K562 (cell line): ENCODE data around the gene EEFSEC. TPM values are rescaled to one million over a fixed set of nuclear protein-coding genes. Genes with fewer than 3 reads are reported as not detected.

Source experiments
- BDP1 ChIP-seq: IDR thresholded peaks from 3 replicates; pipeline ENCODE4 v1.6.1; 2011; ENCODE audit not compliant: insufficient read length, insufficient read depth
- BRCA1 ChIP-seq, 2 experiments: fragments of 450-650 bp in 1 of 2; sonication (generic) in 1 of 2; formaldehyde crosslinking in 1 of 2; IDR thresholded peaks; 2 replicates each; pipeline versions ENCODE4 v1.5.0 to v1.6.1; 2017 to 2020; ENCODE audit warnings: mild to moderate bottlenecking in 1 of 2, missing genetic modification reagents in 1 of 2
- CXXC5 ChIP-seq: fragments of 250-450 bp; sonication (Bioruptor Pico); IDR thresholded peaks from 2 replicates; pipeline ENCODE4 v1.8.0; 2022; ENCODE audit warnings: inconsistent platforms, mild to moderate bottlenecking, moderate library complexity
- FUS ChIP-seq: fragments of 200-400 bp; formaldehyde crosslinking; optimal IDR thresholded peaks from 2 replicates; pipeline ENCODE3; 2017; ENCODE audit warnings: low read depth, low read length
- IRF2 ChIP-seq: sonication (generic); formaldehyde crosslinking; IDR thresholded peaks from 2 replicates; pipeline ENCODE4 v1.8.1; 2022; ENCODE audit warnings: mild to moderate bottlenecking, missing genetic modification reagents
- KLF6 ChIP-seq: fragments of 250-450 bp; sonication (Bioruptor Pico); IDR thresholded peaks from 2 replicates; pipeline ENCODE4 v1.4.0; 2020; ENCODE audit warnings: mild to moderate bottlenecking, moderate library complexity, borderline replicate concordance
- RAD51 ChIP-seq: fragments of 450-650 bp; IDR thresholded peaks from 2 replicates; pipeline ENCODE4 v1.7.1; 2016; ENCODE audit warnings: low read depth, mild to moderate bottlenecking, borderline replicate concordance
- RHOXF2B ChIP-seq: fragments of 250-450 bp; sonication (Bioruptor Pico); conservative IDR thresholded peaks from 2 replicates; pipeline ENCODE4 v1.5.1; 2021
- TAF1 ChIP-seq: IDR thresholded peaks from 2 replicates; pipeline ENCODE4 v1.6.1; 2011; ENCODE audit warnings: mild to moderate bottlenecking, low read length, moderate library complexity; ENCODE audit not compliant: insufficient read depth, control insufficient read depth, severe bottlenecking; ENCODE audit errors: extremely low read depth
- TRIM24 ChIP-seq, 2 experiments: fragments of 450-650 bp; IDR thresholded peaks; 2 replicates each; pipeline ENCODE4 v1.6.1; 2016
- ZNF174 ChIP-seq: fragments of 250-450 bp; sonication (Bioruptor Pico); IDR thresholded peaks from 2 replicates; pipeline ENCODE4 v1.4.0; 2020; ENCODE audit warnings: mild to moderate bottlenecking
- ZNF766 ChIP-seq: fragments of 200-800 bp; sonication (Bioruptor generic); conservative IDR thresholded peaks from 2 replicates; pipeline ENCODE4 v1.6.1; 2016; ENCODE audit warnings: missing genetic modification characterization, missing compliant biosample characterization
- polyA plus RNA-seq, 8 experiments: library from polyadenylated mRNA; depleted of rRNA in 4 of 8; stranded (reverse) in 5 of 8; unstranded in 3 of 8; fragments of >200 nt; fragmentation: Nextera tagmentation in 2 of 8; fragmentation: Illumina TruSeq in 1 of 8; extraction: Ambion mirVana in 2 of 8; extraction: Trizol in 1 of 8; gene quantifications; 2 replicates each; pipeline versions ENCODE4 v1.2.1 to v1.2.3, GENCODE V29; 2011 to 2014; ENCODE audit warnings: inconsistent platforms in 1 of 8, missing spikeins in 1 of 8
- total RNA-seq, 7 experiments: library from RNA; depleted of rRNA in 6 of 7; stranded (reverse); fragments of >200 nt in 6 of 7; fragmentation: Illumina TruSeq in 2 of 7; extraction: Trizol in 2 of 7; gene quantifications; 2 replicates each; pipeline versions ENCODE4 v1.2.1 to v1.2.3, GENCODE V29; 2011 to 2021; ENCODE audit warnings: low replicate concordance in 1 of 7
- TF ChIP-seq, protein P1 (sequence below): sonication (generic); formaldehyde crosslinking; IDR thresholded peaks from 2 replicates; pipeline ENCODE4 v1.8.0; 2022; ENCODE audit warnings: mild to moderate bottlenecking, missing genetic modification reagents
- TF ChIP-seq, protein P2 (sequence below): fragments of 450-650 bp; formaldehyde crosslinking; IDR thresholded peaks from 2 replicates; pipeline ENCODE4 v1.4.0; 2020; ENCODE audit warnings: mild to moderate bottlenecking, moderate library complexity
- TF ChIP-seq, protein P3 (sequence below): fragments of 450-650 bp; IDR thresholded peaks from 2 replicates; pipeline ENCODE4 v1.6.1; 2016; ENCODE audit warnings: low read depth

The EEFSEC gene
- total and polyA plus RNA-seq, 9 of the 15 experiments (the other 6 are each of a cell fraction or from before 2014, with no cell fraction given), result 0.35 to 11.8 (median 7.7) TPM

DNA sequence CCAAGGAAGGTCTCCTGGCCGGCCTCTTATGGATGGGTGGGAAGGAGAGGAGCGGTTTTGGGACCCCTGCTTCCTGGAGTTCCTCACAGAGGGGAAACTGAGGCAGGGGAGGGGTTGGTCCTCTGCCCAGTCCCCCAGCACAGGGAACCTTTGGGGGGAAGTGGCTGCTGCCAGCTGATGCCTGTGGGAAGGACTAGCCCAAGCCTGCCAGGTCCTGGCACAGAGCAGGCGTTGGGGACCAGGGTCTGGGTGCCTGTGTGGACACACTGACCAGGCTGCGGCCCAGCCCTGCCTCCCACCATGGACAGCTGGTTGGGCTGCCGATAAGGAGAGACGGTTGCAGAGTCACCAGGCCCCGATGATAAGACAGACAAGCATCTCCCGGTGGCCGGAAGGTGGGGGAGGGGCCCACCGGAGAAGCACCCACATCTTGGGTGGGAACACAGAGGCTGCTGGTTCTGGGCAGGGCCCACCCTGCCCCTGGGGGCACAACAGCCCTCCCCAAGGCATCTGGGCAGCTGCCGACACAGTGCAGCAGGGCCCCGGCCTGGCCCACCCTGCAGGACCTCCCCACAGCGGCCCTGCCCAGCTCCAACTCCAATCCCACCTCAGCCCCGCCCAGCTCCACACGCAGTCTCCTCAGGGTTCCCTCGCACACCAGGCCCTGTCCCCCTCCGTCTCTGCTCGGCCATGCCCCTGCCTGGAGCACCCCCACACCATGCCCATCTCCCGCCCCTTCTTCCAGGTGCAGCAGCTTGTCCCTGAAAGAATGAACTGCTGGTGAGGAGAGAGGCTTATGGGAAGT, 262.7 kb downstream of the EEFSEC start (continued):
- TF ChIP-seq ZNF766 (CRISPR knock-in tag) (peak; percentile 13), TRIM24 (IDR thresholded peaks at IDR 0.05) (peak; percentile 83 to 88), RHOXF2B (CRISPR knock-in tag) (0 out of 2 replicates have a peak, but pooled peaks have one; percentile 12), CXXC5 (CRISPR knock-in tag) (peak; percentile 90), TAF1 (peak; percentile 43), IRF2 (CRISPR knock-in tag) (no peak), RAD51 (peak; percentile 10; the same call in 1 of the 2 replicates), FUS (no peak), BRCA1 (IDR thresholded peaks at IDR 0.05) (no peak), BRCA1 (CRISPR knock-in tag; IDR thresholded peaks at IDR 0.05) (no peak), ZNF174 (CRISPR knock-in tag) (no peak), KLF6 (CRISPR knock-in tag) (peak; percentile 87; the same call in 1 of the 2 replicates), BDP1 (no peak)
- TF ChIP-seq, protein P1, sequence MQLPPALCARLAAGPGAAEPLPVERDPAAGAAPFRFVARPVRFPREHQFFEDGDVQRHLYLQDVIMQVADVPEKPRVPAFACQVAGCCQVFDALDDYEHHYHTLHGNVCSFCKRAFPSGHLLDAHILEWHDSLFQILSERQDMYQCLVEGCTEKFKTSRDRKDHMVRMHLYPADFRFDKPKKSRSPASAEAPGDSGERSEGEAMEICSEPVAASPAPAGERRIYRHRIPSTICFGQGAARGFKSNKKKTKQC, result no peak
- TF ChIP-seq, protein P2, sequence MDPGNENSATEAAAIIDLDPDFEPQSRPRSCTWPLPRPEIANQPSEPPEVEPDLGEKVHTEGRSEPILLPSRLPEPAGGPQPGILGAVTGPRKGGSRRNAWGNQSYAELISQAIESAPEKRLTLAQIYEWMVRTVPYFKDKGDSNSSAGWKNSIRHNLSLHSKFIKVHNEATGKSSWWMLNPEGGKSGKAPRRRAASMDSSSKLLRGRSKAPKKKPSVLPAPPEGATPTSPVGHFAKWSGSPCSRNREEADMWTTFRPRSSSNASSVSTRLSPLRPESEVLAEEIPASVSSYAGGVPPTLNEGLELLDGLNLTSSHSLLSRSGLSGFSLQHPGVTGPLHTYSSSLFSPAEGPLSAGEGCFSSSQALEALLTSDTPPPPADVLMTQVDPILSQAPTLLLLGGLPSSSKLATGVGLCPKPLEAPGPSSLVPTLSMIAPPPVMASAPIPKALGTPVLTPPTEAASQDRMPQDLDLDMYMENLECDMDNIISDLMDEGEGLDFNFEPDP (CRISPR knock-in tag), result peak; percentile 59
- TF ChIP-seq, protein P3, sequence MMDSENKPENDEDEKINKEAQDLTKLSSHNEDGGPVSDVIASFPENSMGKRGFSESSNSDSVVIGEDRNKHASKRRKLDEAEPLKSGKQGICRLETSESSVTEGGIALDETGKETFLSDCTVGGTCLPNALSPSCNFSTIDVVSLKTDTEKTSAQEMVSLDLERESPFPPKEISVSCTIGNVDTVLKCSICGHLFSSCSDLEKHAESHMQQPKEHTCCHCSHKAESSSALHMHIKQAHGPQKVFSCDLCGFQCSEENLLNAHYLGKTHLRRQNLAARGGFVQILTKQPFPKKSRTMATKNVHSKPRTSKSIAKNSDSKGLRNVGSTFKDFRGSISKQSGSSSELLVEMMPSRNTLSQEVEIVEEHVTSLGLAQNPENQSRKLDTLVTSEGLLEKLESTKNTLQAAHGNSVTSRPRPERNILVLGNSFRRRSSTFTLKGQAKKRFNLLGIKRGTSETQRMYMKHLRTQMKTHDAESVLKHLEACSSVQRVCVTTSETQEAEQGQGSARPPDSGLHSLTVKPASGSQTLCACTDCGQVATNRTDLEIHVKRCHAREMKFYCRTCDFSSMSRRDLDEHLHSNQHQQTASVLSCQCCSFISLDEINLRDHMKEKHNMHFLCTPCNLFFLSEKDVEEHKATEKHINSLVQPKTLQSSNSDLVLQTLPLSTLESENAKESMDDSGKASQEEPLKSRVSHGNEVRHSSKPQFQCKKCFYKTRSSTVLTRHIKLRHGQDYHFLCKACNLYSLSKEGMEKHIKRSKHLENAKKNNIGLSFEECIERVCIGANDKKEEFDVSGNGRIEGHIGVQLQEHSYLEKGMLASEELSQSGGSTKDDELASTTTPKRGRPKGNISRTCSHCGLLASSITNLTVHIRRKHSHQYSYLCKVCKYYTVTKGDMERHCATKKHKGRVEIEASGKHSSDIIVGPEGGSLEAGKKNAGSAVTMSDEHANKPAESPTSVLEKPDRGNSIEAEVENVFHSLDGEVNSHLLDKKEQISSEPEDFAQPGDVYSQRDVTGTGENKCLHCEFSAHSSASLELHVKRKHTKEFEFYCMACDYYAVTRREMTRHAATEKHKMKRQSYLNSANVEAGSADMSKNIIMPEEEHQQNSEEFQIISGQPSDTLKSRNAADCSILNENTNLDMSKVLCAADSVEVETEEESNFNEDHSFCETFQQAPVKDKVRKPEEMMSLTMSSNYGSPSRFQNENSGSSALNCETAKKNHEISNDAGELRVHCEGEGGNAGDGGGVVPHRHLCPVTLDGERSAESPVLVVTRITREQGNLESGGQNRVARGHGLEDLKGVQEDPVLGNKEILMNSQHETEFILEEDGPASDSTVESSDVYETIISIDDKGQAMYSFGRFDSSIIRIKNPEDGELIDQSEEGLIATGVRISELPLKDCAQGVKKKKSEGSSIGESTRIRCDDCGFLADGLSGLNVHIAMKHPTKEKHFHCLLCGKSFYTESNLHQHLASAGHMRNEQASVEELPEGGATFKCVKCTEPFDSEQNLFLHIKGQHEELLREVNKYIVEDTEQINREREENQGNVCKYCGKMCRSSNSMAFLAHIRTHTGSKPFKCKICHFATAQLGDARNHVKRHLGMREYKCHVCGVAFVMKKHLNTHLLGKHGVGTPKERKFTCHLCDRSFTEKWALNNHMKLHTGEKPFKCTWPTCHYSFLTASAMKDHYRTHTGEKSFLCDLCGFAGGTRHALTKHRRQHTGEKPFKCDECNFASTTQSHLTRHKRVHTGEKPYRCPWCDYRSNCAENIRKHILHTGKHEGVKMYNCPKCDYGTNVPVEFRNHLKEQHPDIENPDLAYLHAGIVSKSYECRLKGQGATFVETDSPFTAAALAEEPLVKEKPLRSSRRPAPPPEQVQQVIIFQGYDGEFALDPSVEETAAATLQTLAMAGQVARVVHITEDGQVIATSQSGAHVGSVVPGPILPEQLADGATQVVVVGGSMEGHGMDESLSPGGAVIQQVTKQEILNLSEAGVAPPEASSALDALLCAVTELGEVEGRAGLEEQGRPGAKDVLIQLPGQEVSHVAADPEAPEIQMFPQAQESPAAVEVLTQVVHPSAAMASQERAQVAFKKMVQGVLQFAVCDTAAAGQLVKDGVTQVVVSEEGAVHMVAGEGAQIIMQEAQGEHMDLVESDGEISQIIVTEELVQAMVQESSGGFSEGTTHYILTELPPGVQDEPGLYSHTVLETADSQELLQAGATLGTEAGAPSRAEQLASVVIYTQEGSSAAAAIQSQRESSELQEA, result no peak
